ENCODE data around the gene CCDC102B. TPM values are rescaled to one million over a fixed set of nuclear protein-coding genes. Genes with fewer than 3 reads are reported as not detected.

CCDC102B gene
- total RNA-seq, 1 experiment from 2014 or later = 3.1 TPM

GRCh38 chr18:68984342-68984741 lies 186.5 kb downstream of the CCDC102B start (continued):
- TF ChIP-seq, protein P1, sequence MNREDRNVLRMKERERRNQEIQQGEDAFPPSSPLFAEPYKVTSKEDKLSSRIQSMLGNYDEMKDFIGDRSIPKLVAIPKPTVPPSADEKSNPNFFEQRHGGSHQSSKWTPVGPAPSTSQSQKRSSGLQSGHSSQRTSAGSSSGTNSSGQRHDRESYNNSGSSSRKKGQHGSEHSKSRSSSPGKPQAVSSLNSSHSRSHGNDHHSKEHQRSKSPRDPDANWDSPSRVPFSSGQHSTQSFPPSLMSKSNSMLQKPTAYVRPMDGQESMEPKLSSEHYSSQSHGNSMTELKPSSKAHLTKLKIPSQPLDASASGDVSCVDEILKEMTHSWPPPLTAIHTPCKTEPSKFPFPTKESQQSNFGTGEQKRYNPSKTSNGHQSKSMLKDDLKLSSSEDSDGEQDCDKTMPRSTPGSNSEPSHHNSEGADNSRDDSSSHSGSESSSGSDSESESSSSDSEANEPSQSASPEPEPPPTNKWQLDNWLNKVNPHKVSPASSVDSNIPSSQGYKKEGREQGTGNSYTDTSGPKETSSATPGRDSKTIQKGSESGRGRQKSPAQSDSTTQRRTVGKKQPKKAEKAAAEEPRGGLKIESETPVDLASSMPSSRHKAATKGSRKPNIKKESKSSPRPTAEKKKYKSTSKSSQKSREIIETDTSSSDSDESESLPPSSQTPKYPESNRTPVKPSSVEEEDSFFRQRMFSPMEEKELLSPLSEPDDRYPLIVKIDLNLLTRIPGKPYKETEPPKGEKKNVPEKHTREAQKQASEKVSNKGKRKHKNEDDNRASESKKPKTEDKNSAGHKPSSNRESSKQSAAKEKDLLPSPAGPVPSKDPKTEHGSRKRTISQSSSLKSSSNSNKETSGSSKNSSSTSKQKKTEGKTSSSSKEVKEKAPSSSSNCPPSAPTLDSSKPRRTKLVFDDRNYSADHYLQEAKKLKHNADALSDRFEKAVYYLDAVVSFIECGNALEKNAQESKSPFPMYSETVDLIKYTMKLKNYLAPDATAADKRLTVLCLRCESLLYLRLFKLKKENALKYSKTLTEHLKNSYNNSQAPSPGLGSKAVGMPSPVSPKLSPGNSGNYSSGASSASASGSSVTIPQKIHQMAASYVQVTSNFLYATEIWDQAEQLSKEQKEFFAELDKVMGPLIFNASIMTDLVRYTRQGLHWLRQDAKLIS (CRISPR knock-in tag; IDR thresholded peaks at IDR 0.05; ENCODE audit: borderline replicate concordance) = no peak
- no peak for TF ChIP-seq USF1 (CRISPR knock-in tag; IDR thresholded peaks at IDR 0.05)
- no peak for TF ChIP-seq CBFB (CRISPR knock-in tag; IDR thresholded peaks at IDR 0.05; ENCODE audit: low read depth)
- no peak for TF ChIP-seq SMAD4 (CRISPR knock-in tag; IDR thresholded peaks at IDR 0.05)
- TF ChIP-seq, protein P2, sequence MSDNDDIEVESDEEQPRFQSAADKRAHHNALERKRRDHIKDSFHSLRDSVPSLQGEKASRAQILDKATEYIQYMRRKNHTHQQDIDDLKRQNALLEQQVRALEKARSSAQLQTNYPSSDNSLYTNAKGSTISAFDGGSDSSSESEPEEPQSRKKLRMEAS (CRISPR knock-in tag; IDR thresholded peaks at IDR 0.05) = no peak

GRCh38 chr18:68985172-68985820 lies 187.4 kb downstream of the CCDC102B start:
- no peak overlapping the region for H3K27ac Mint-ChIP-seq
- H3K36me3 Mint-ChIP-seq = no peaks in the 10 kb centered on the region
- ATAC-seq (no peak), DNase-seq (ENCODE audit: low spot score) (no peak)
- H3K4me3 Mint-ChIP-seq = no peak overlapping the region
- TF ChIP-seq ATF6 (CRISPR knock-in tag; IDR thresholded peaks at IDR 0.05) (no peak), GABPB1 (CRISPR knock-in tag; IDR thresholded peaks at IDR 0.05) (no peak), STAT6 (CRISPR knock-in tag; conservative IDR thresholded peaks at IDR 0.05; ENCODE audit: low read depth) (no peak)
- CTCF ChIA-PET = no interaction called here
- no peaks in the 10 kb centered on the region for H3K27me3 Mint-ChIP-seq (ENCODE audit: low read depth)
- POLR2A ChIA-PET = no interaction called here
- no peaks in the 10 kb centered on the region for H3K4me1 Mint-ChIP-seq
- peaks cover 21% of the 10 kb centered on the region for H3K9me3 Mint-ChIP-seq

GRCh38 chr18:68991286-68991685 lies 193.4 kb downstream of the CCDC102B start:
- Mint-ChIP-seq H3K27ac (no peak overlapping the region), H3K4me1 (peaks cover 5% of the 10 kb centered on the region; the same call in 1 of the 2 replicates), H3K27me3 (ENCODE audit: low read depth) (no peaks in the 10 kb centered on the region), H3K4me3 (no peak overlapping the region), H3K36me3 (no peaks in the 10 kb centered on the region), H3K9me3 (peaks cover 37% of the 10 kb centered on the region)
- ChIA-PET POLR2A (no interaction called here), CTCF (no interaction called here)
- ATAC-seq = no peak
- no peak for DNase-seq (ENCODE audit: low spot score)
- TF ChIP-seq ATF2 (CRISPR knock-in tag; IDR thresholded peaks at IDR 0.05; ENCODE audit: borderline replicate concordance, low read depth) = no peak
- no peak for TF ChIP-seq ZNF423 (CRISPR knock-in tag; IDR thresholded peaks at IDR 0.05)
- TF ChIP-seq, protein P3, sequence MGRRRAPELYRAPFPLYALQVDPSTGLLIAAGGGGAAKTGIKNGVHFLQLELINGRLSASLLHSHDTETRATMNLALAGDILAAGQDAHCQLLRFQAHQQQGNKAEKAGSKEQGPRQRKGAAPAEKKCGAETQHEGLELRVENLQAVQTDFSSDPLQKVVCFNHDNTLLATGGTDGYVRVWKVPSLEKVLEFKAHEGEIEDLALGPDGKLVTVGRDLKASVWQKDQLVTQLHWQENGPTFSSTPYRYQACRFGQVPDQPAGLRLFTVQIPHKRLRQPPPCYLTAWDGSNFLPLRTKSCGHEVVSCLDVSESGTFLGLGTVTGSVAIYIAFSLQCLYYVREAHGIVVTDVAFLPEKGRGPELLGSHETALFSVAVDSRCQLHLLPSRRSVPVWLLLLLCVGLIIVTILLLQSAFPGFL (CRISPR knock-in tag; IDR thresholded peaks at IDR 0.05; ENCODE audit: borderline replicate concordance) = no peak
- no peak for TF ChIP-seq SP1 (CRISPR knock-in tag; conservative IDR thresholded peaks at IDR 0.05)
- TF ChIP-seq ZNF317 (CRISPR knock-in tag; IDR thresholded peaks at IDR 0.05; ENCODE audit: borderline replicate concordance, low read depth) = no peak
- no peak for TF ChIP-seq FOXK1 (CRISPR knock-in tag; IDR thresholded peaks at IDR 0.05)
- TF ChIP-seq, protein P1 (CRISPR knock-in tag; IDR thresholded peaks at IDR 0.05; ENCODE audit: borderline replicate concordance) = no peak
- no peak for TF ChIP-seq NFE2L1 (CRISPR knock-in tag; IDR thresholded peaks at IDR 0.05)

Data from WTC11 (cell line).